Fibroblast of mammary gland (primary cell): ENCODE data around the gene ARHGEF17.

ENCODE experiments used
- DNase-seq: peaks from one replicate; pipeline ENCODE4 v3.0.0-alpha.2; 2010; ENCODE audit warnings: low read depth
- H3K4me3 ChIP-seq: 2 replicates; pipeline ENCODE4 v1.5.1; 2011; ENCODE audit warnings: low read depth, mild to moderate bottlenecking, low read length, moderate library complexity; ENCODE audit not compliant: control insufficient read depth
- CTCF ChIP-seq: conservative IDR thresholded peaks from 2 replicates; pipeline ENCODE4 v1.5.1; 2011; ENCODE audit warnings: low read depth, low read length, inconsistent platforms; ENCODE audit not compliant: control insufficient read depth, insufficient read depth

The ARHGEF17 gene

GRCh38 chr11:73388265-73389133 lies 80.4 kb downstream of the ARHGEF17 start:
- TF ChIP-seq CTCF, result no peak
- no peak overlapping the region for H3K4me3 ChIP-seq
- no peak for DNase-seq

- DNase-seq, result no peak
- no peak overlapping the region for H3K4me3 ChIP-seq
These were observed 81.1 kb downstream of the ARHGEF17 start for GRCh38 chr11:73389134-73389525.

GRCh38 chr11:73389916-73390315 lies 81.8 kb downstream of the ARHGEF17 start:
- TF ChIP-seq CTCF, result no peak
- no peak for DNase-seq
- H3K4me3 ChIP-seq, result no peak overlapping the region

More at GRCh38 chr11:73389134-73389525, 81.1 kb downstream of the ARHGEF17 start:
- TF ChIP-seq CTCF, result no peak

GRCh38 chr11:73390601-73391565 lies 82.8 kb downstream of the ARHGEF17 start:
- DNase-seq, result no peak
- H3K4me3 ChIP-seq, result no peak overlapping the region
- TF ChIP-seq CTCF, result no peak

GRCh38 chr11:73391665-73392064 lies 83.6 kb downstream of the ARHGEF17 start:
- no peak for DNase-seq
- no peak for TF ChIP-seq CTCF
- H3K4me3 ChIP-seq, result no peak overlapping the region

GRCh38 chr11:73392108-73393010 lies 84.3 kb downstream of the ARHGEF17 start:
- no peak for TF ChIP-seq CTCF
- no peak for DNase-seq
- H3K4me3 ChIP-seq, result no peak overlapping the region
